GM21515 (cell line): ENCODE measurements around the gene ZNF439.
"Not testable (repeated sequence)": the region's sequence is repeated elsewhere in the genome, so short reads cannot be mapped to it uniquely, and the experiment has no call there.

ENCODE experiments used
- ATAC-seq: cut with Tn5 transposase; IDR thresholded peaks from one replicate; pipeline ENCODE4 v1.9.1; 2021; ENCODE audit not compliant: unreplicated experiment

The ZNF439 gene

DNA sequence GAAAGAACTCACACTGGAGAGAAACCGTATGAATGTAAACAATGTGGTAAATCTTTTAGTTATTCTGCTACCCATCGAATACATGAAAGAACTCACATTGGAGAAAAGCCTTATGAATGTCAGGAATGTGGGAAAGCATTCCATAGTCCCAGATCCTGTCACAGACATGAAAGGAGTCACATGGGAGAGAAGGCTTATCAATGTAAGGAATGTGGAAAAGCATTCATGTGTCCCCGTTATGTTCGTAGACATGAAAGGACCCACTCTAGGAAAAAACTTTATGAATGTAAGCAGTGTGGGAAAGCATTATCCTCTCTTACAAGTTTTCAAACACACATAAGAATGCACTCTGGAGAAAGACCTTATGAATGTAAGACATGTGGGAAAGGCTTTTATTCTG is 19.2 kb downstream of the ZNF439 start:
- ATAC-seq: not testable (repeated sequence)

DNA sequence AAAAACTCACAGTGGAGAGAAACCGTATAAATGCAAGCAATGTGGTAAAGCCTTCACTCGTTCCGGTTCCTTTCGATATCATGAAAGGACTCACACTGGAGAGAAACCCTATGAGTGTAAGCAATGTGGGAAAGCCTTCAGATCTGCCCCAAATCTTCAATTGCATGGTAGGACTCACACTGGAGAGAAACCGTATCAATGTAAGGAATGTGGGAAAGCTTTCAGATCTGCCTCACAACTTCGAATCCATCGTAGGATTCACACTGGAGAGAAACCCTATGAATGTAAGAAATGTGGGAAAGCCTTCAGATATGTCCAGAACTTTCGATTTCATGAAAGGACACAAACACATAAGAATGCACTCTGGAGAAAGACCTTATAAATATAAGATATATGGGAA is 19.7 kb downstream of the ZNF439 start:
- no peak for ATAC-seq

DNA sequence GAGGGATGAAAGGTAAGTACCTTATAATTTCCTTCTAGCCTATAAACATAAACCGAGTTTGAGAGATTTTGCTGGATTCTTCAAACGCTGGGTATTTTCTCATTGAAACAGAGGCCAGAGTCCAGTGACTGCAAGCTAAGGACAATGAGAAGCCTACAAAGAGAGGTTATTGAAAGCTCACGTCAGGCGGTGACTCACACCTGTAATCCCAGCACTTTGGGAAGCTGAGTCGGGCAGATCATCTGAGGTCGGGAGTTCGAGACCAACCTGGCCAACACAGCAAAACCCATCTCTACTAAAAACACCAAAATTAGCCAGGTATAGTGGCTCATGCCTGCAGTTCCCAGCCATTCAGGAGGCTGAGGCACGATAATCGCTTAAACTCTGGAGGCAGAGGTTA is 24.1 kb downstream of the ZNF439 start:
- ATAC-seq: no peak

DNA sequence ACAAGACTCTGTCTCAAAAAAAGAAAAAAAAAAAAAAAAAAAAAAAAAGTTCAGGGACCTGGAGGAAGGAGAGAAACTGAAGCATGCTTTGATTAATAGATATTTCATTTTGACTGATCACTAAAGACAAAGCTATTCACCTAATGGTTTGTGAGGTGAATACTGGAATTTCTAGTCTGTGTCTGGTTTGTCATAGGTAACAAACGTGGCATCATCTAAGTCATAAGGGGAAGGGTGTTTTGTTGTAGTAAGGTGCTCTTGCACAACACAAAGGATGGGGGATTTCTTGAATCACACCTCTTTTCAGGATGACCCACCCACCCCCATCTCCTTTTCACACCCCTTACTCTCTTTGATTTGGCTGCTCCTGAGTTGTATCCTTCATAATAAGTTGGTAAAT is 25.2 kb downstream of the ZNF439 start:
- ATAC-seq: no peak

DNA sequence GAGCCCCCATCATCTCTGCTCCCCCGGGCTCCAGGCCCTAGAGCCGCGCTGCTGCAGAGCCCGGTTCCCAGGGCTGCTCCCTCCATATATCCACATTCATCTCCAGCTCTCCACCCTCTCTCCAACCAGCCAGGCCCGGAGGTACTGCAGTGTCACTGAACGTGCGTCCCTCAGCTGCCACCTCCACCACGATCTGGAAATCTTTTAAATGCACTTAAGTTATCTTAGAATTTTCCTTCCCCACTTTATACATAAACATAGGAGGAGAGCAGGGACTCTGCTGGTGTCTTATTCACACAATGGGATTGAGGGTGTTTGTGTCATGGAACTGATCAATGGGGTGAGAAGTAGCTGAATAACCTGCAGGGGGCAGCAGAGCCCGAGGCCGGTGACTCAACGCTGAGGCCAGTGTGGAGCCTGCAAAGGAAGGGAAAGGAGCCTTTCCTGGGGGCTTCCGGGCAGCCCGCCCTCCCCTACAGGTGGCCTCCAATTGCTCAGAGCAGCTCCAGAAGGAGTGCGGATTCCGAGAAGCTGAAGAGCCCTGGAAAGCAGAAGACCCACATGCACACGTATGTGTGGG is 31.3 kb downstream of the ZNF439 start:
- not testable (repeated sequence) for ATAC-seq

DNA sequence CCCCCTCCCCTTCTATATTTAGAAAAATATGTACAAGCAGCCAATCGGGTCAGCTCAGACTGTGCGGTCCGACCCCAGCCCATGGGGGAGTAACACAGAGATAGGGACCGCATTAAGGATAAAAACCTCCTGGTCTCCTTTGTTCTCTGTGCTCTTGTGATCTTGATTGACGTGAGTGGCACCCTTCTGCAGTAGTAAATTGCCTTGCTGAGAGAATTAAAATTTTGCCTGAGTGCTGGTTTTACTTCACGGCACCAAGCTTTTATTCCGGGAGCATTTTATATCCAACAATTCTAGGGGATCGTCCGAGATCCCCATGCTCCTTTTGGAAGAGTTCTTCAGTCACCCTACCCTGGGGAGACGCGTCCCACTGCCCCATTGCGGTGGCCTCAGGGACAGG is 32.1 kb downstream of the ZNF439 start:
- no peak for ATAC-seq

DNA sequence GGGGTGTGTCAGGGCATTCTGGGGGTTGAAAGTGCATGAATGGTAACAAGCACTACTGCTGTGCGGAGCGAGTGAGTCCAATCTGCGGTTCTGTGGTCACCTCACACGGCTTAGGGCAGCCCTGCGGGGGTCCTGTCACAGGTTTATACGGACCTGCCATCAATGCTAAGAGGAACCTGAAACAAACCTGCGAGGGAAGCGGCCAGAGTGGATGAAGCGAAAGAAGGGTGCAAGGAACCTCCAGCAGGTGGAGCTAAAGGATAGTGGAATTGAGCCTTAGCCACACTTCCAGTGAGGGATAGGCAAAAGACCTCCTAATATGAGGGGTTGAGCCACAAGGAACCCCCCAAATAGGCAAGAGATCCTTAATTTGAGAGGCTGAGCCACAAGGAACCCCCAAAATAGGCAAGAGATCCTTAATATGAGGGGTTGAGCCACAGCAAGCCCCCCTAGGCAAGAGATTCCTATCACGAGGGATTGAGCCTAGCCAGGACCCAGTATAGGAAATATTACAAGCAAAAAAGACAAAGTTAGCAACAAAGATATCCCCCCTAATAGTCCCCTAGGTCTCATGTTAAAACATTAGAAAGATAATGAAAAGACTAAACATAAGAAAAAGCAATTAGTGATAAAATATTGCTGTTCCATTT is 32.8 kb downstream of the ZNF439 start:
- ATAC-seq: no peak

DNA sequence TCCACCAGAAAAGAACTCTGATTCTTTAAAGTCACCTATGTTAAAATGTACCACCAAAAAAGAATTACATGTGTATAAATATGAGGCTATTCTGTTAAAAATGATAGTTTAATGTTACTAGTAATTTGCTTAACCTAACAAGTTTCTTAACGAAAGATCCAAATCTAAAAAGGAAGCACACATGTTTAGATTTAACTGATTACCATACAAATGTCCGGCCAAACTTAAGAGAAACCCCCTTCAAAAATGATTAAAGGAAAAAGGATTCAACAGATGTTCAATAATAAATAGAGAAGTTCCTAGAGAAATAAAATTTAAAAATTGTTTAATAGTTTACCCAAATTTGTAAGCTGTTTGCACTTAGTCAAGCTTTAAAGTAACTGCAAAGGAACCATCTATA is 34.1 kb downstream of the ZNF439 start:
- ATAC-seq: no peak

DNA sequence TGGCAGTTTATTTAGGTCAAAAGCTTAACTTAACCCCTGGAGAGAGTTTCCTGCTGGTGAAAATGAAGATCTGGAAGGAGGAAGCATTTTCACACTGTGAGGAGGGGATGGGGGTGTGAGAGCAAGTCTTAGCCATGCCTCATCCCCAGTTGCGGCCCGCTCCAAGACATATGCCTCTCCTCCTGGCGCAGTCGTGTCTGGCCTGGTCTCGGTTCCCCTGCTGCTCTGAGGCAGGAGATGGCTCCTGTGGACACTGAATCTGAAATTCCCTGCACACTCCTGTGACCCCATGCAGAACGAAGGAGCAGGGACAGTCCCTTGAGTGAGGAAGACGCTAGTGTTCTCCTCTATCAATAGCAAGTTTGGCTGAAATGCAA is 38.7 kb downstream of the ZNF439 start:
- no peak for ATAC-seq

DNA sequence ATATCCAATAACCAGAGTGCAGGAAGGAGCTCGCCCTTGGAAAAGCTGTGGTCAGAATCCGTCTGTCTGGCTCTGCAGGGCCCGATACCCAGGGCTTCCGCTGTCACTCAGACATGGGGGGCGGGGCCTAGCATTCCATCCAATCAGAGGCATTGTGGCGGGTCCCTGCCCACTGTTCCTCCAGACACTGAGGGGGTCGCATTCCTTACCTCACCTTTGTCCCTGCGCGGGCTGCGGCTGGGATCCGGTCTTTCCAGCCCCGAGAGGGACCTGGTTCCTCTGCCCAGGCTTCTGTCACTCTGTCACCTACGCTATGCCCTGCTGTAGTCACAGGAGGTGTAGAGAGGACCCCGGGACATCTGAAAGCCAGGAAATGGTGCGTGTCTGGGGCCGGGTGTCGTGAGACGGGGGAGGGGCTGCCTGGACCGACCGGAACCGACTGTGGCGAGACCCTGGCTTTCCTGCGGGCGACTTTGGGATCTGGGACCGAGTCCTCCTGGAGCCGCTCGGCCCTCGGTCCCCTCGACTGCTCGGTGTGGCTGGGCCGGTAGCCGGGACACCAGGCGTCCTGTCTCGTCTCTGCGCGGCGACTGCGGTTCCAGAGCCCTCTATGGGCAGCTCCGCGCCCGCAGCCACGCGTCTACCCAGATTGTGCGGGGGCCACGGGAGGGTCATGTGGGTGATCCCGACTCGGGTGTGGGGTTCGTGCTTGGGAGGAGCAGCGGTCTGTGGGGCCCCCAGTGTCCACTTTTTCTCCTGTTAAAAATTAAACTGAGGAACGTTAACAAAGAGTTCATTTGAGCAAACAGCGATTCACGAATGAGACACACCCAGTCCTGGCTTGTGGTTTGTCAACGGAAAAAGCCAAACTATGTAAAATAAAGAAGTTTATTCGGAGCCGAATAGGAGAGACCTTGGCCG is 39.3 kb downstream of the ZNF439 start, which contains the start of gene ZNF69:
Gene ZNF69, plus strand, starts transcription at position 172 of the 921 bp plus-strand sequence. Its CDS starts 142 bp downstream, at position 314.
- ATAC-seq: no peak

DNA sequence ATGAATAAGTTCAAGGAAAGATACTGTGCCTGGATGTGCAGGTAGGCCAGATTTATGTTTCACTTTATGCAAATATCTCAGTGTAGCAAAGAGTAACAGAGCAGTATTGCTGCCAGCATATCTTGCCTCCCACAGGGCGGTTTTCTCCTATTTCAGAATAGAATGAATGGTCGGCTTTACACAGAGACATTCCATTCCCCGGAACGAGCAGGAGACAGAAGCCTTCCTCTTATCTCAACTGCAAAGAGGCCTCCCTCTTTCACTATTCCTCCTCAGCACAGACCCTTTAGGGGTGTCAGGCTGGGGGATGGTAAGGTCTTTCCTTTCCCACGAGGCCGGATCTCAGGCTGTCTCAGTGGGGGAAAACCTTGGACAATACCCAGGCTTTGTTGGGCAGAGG is 41.4 kb downstream of the ZNF439 start:
- ATAC-seq: not testable (repeated sequence)

DNA sequence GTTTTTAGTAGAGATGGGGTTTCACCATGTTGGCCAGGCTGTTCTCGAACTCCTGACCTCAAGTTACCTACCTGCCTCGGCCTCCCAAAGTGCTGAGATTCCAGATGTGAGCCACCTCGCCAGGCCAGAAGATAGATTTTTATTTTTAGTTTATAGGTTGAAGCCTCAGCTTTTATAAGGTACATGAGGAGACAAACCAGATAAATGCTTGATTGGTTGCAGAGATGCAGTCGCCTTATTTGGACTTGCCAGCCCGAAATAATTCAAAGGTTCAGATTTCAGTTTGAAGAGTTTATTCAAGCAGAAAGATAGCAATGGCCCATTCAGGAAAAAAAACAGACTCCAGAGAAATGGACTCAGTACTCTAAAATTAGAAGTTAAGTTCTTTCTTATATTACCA is 42.1 kb downstream of the ZNF439 start:
- no peak for ATAC-seq

DNA sequence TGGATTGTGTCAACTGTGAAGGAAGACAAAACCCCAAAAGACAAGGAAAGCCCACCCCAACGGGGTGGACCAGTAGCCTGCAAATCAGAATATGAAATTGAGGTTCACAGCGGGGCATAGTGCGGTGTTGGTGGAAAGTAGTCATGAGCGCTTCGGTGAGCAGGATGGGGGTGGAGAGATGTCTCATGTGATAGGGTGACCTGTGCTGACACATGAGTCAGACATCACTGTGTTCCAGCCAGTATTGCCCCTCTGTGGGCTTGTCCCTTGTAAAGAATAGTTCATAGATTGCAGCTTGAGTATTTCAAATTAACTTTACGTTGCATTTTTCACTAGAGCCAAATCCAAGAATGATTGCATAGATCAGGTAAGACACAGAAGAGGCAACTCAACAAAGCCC is 46.3 kb downstream of the ZNF439 start:
- ATAC-seq: no peak

DNA sequence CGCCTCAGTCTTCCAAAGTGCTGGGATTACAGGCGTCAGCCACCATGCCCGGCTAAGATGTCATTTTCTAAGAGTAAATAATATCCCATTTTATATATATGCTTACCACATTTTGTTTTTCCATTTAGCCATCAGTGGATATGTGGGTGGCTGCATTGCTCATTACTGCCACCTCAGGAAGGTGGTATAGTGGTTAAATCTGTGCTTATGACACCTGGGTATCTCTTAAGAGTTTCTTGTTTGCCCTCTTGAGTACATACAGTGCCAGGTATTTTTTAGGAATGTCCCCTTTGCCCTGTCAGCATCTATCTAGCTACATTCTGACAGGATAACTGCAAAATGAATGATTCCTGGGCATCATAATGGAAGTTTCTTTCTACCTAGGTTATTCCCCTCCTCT is 53.7 kb downstream of the ZNF439 start:
- no peak for ATAC-seq

DNA sequence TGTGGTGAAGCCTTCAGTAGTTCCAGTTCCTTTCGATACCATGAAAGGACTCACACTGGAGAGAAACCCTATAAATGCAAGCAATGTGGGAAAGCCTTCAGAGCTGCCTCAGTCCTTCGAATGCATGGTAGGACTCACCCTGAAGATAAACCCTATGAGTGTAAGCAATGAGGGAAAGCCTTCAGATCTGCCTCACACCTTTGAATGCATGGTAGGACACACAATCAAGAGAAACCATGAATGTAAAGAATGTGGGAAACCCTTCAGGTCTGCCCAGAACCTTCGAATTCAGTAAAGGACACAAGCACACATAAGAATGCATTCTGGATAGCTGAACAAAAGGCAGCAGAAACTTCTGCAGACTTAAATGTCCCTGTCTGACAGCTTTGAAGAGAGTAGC is 57.4 kb downstream of the ZNF439 start:
- no peak for ATAC-seq

DNA sequence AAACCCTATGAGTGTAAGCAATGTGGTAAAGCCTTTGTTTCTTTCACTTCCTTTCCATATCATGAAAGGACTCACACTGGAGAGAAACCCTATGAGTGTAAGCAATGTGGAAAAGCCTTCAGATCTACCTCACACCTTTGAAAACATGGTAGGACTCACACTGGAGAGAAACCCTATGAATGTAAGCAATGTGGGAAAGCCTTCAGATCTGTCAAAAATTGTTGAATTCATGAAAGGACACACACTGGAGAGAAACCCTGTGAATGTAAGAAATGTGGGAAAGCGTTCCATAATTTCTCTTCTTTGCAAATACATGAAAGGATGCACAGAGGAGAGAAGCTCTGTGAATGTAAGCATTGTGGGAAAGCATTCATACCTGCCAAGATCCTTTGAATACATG is 63.4 kb downstream of the ZNF439 start:
- not testable (repeated sequence) for ATAC-seq

DNA sequence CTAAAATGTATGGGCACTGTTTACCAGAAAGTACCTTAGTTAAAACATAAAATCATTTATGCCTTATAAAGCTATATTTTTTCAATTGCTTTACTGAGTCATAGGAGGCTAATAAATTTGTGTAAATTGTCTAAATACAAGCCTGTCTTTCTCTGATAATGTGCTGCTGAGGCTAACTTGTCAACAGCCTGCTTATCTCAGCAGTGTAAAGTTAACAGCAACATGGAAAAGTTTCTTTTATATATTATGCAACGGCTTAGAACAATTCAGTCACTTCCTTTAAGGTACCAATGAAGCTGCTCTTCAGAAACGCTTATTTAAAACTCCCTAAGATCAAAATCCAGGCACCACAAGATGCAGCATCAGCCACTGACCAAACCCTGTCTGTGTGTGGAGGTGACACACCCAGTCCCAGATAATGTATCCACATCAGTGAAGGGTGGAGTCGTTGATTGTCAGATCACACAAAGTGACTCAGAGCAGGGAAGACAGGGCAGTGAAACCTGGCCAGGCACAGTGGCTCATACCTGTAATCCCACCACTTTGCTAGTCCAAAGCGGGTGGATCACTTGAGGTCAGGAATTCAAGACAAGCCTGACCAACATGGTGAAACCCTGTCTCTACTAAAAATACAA is 66.0 kb downstream of the ZNF439 start:
- ATAC-seq: not testable (repeated sequence)
